AG09309 (cell line): Measurements from ENCODE around the gene ELP4.
"Not testable (repeated sequence)": the region's sequence is repeated elsewhere in the genome, so short reads cannot be mapped to it uniquely, and the experiment has no call there.

ENCODE experiments used
- DNase-seq: peaks from one replicate; pipeline ENCODE4 v3.0.0-alpha.2; 2010; ENCODE audit warnings: low read depth
- H3K4me3 ChIP-seq: 2 replicates; pipeline ENCODE4 v1.5.1; 2011; ENCODE audit warnings: mild to moderate bottlenecking, low read depth, low read length, moderate library complexity; ENCODE audit not compliant: control insufficient read depth
- CTCF ChIP-seq: IDR thresholded peaks from 2 replicates; pipeline ENCODE4 v1.5.1; 2011; ENCODE audit warnings: mild to moderate bottlenecking, low read depth, low read length, inconsistent platforms; ENCODE audit not compliant: insufficient read depth, control insufficient read depth; ENCODE audit errors: missing control alignments

The ELP4 gene

GRCh38 chr11:31690041-31690440, 180.5 kb downstream of the ELP4 start:
- no peak for DNase-seq
- H3K4me3 ChIP-seq, result no peak overlapping the region
- no peak for TF ChIP-seq CTCF

GRCh38 chr11:31690516-31690915, 180.9 kb downstream of the ELP4 start:
- no peak for DNase-seq
- no peak overlapping the region for H3K4me3 ChIP-seq
- TF ChIP-seq CTCF, result no peak

- TF ChIP-seq CTCF, result no peak
- H3K4me3 ChIP-seq, result no peak overlapping the region
- no peak for DNase-seq
Measured at GRCh38 chr11:31692466-31692865, 182.9 kb downstream of the ELP4 start.

GRCh38 chr11:31697049-31697448, 187.5 kb downstream of the ELP4 start:
- H3K4me3 ChIP-seq, DNase-seq: not testable (repeated sequence)

- no peak for TF ChIP-seq CTCF
- H3K4me3 ChIP-seq, result no peak overlapping the region
- no peak for DNase-seq
Measured at GRCh38 chr11:31699066-31699465, 189.5 kb downstream of the ELP4 start.

- no peak for DNase-seq
- H3K4me3 ChIP-seq, result no peak overlapping the region
- TF ChIP-seq CTCF, result no peak
Measured at GRCh38 chr11:31702966-31703365, 193.4 kb downstream of the ELP4 start.

GRCh38 chr11:31706357-31706756, 196.8 kb downstream of the ELP4 start:
- no peak for TF ChIP-seq CTCF
- no peak for DNase-seq
- no peak overlapping the region for H3K4me3 ChIP-seq
